ENCODE results near the gene SLC18B1. TPM values are rescaled to one million over a fixed set of nuclear protein-coding genes. Genes with fewer than 3 reads are reported as not detected.

The SLC18B1 gene
- total RNA-seq, 1 donor from 2014 or later, result 19.1 TPM

DNA sequence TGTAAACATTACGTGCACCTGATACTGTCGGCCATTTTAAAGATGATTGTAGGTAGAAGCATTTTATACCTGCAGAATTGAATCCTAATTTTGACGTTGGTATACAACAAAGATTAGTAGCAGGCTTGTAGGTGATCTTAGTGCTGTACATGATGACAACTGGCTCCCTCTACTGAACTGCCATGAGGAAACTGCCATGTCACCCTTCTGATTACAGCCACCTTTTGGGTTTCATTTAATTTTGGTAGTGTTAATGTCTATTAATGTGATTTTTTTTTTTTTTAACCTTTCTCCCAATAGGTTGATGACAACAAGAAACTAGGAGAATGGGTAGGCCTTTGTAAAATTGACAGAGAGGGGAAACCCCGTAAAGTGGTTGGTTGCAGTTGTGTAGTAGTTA lies 18.2 kb upstream of the SLC18B1 start:
- TF ChIP-seq, protein P1, sequence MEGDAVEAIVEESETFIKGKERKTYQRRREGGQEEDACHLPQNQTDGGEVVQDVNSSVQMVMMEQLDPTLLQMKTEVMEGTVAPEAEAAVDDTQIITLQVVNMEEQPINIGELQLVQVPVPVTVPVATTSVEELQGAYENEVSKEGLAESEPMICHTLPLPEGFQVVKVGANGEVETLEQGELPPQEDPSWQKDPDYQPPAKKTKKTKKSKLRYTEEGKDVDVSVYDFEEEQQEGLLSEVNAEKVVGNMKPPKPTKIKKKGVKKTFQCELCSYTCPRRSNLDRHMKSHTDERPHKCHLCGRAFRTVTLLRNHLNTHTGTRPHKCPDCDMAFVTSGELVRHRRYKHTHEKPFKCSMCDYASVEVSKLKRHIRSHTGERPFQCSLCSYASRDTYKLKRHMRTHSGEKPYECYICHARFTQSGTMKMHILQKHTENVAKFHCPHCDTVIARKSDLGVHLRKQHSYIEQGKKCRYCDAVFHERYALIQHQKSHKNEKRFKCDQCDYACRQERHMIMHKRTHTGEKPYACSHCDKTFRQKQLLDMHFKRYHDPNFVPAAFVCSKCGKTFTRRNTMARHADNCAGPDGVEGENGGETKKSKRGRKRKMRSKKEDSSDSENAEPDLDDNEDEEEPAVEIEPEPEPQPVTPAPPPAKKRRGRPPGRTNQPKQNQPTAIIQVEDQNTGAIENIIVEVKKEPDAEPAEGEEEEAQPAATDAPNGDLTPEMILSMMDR (IDR thresholded peaks at IDR 0.05; ENCODE audit: unreplicated experiment), result no peak
- H3K27me3 Mint-ChIP-seq, result no peaks in the 10 kb centered on the region
- peaks cover 37% of the 10 kb centered on the region for H3K36me3 Mint-ChIP-seq (ENCODE audit: insufficient read depth)
- peak overlapping the region; percentile 99 for H3K4me3 Mint-ChIP-seq (ENCODE audit: low read depth)
- peaks cover 31% of the 10 kb centered on the region for H3K4me1 Mint-ChIP-seq (ENCODE audit: low read depth)
- H3K9me3 Mint-ChIP-seq (ENCODE audit: low read depth), result no peaks in the 10 kb centered on the region
- no peak overlapping the region for H3K27ac Mint-ChIP-seq
- no peak for DNase-seq (ENCODE audit: low spot score, unreplicated experiment)

DNA sequence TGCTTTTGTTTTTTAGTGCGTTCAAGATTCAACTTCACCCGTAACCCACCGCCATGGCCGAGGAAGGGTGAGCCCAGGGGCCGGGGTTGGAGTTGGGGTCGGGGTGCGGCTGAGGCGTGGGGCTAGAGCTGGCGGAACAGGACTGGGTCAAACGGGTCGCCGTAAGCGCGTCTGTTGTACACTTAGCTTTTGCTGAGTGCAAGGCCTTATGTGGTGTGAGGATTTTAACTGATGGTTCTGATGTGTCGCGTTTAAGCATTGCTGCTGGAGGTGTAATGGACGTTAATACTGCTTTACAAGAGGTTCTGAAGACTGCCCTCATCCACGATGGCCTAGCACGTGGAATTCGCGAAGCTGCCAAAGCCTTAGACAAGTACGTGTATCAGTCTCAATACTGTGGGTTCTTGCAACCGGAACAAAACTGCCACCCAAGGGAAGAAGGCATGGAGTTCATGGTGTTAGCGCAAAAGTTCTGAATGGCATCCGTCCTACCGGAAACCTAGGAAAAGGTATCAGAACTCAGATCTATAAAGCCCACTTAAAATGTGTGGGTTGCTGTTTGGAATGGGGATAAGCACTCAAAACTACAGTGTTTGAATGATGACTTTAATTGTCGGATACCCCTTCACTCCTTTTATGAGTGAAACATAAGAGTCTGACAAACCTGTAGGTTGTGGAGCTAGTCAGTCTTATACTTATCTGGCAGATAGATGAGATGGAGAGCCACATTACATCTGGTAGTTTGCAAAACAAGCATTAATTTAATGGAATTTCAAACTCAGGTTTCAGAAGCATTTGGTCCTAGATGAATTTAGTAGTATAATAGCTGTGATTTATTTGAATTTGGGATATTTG lies 16.5 kb upstream of the SLC18B1 start:
- DNase-seq (ENCODE audit: low spot score, unreplicated experiment), result no peak
- Mint-ChIP-seq H3K9me3 (ENCODE audit: low read depth) (no peaks in the 10 kb centered on the region), H3K27ac (peak overlapping the region; percentile 97), H3K4me3 (ENCODE audit: low read depth) (peak overlapping the region; percentile 99), H3K27me3 (peaks cover 7% of the 10 kb centered on the region), H3K36me3 (ENCODE audit: insufficient read depth) (peaks cover 37% of the 10 kb centered on the region), H3K4me1 (ENCODE audit: low read depth) (peaks cover 31% of the 10 kb centered on the region)
- TF ChIP-seq, protein P1 (IDR thresholded peaks at IDR 0.05; ENCODE audit: unreplicated experiment), result no peak

DNA sequence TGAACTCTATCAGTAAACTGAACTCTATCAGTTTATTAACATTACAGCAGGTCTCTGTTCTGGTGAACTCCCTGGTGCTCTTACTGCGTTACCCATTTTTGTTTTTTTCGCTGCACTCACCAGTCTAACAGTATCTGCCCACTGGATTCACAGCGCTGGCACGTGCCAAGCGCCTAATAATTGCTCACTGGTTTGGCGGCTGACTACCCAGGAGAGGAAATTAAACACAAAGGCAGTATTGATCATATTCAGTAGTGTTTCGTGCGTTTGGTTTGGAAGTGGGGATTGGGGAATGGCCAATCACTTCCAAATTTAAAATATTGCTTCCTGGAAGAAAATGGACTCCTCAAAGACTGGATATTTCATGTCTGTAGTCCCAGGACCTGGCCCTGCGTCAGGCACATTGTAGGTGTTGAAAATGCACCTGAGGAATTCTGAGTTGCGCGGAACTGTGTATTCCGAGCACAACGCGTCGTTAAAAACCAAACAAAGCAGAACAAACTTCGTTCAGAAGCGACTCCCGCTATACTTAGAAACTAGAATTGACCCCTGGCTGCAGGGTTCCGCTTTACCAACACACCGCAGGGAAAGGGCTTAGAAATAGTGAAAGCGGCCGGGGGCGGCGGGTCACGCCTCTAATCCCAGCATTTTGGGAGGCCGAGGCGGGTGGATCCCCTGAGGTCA lies 14.9 kb upstream of the SLC18B1 start:
- H3K9me3 Mint-ChIP-seq (ENCODE audit: low read depth), result no peaks in the 10 kb centered on the region
- peaks cover 24% of the 10 kb centered on the region for H3K36me3 Mint-ChIP-seq (ENCODE audit: insufficient read depth)
- H3K27ac Mint-ChIP-seq, result peak overlapping the region; percentile 97
- peaks cover 31% of the 10 kb centered on the region for H3K4me1 Mint-ChIP-seq (ENCODE audit: low read depth)
- H3K27me3 Mint-ChIP-seq, result peaks cover 11% of the 10 kb centered on the region
- TF ChIP-seq, protein P1 (IDR thresholded peaks at IDR 0.05; ENCODE audit: unreplicated experiment), result no peak
- H3K4me3 Mint-ChIP-seq (ENCODE audit: low read depth), result peak overlapping the region; percentile 99
- DNase-seq (ENCODE audit: low spot score, unreplicated experiment), result peak; percentile 14

DNA sequence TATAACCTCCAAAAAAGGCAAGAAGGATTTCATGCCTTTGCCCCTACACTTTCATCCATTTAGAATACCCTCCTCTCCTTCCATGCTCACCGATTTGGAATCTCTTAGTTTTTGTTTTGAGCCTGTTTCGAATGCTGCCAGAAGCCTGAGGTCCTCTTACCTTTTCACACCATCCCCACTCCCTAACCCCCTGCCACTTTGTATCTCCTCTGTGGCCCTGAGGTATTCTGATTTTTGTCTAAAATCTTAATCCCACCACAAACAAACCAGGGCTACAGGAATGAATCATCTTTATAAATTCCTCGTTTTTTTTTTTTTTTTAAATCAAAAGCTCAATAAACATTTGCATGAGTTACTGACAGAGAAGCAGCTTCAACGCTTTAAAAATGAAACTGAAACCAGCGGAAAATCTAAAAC lies 14.3 kb upstream of the SLC18B1 start:
- TF ChIP-seq, protein P1 (IDR thresholded peaks at IDR 0.05; ENCODE audit: unreplicated experiment), result no peak
- peaks cover 21% of the 10 kb centered on the region for H3K36me3 Mint-ChIP-seq (ENCODE audit: insufficient read depth)
- peaks cover 31% of the 10 kb centered on the region for H3K4me1 Mint-ChIP-seq (ENCODE audit: low read depth)
- H3K27me3 Mint-ChIP-seq, result peaks cover 11% of the 10 kb centered on the region
- H3K4me3 Mint-ChIP-seq (ENCODE audit: low read depth), result peak overlapping the region; percentile 99
- no peak for DNase-seq (ENCODE audit: low spot score, unreplicated experiment)
- no peaks in the 10 kb centered on the region for H3K9me3 Mint-ChIP-seq (ENCODE audit: low read depth)
- H3K27ac Mint-ChIP-seq, result peak overlapping the region; percentile 97

DNA sequence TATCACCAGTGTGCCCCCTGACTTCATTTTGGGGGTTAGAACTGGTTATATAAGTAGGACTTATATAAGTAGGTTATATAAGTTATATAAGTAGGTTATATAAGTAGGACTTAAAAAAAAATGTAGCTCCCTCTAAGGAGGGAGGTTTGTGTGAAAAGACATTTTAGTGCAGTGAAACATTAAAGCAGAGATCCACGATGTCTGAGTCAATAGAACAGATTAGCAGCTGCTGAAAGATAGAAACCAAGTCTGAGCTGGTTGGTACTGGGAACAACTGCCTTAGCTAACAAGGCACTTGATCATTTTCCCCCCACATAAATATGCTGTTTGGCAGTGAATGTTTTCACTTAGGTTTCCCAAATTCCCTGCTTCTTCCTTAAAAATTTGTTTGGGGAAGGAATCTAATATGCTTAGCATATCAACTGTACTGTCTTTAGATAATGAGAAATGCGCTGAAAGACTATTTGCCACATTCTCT lies 13.9 kb upstream of the SLC18B1 start:
- H3K9me3 Mint-ChIP-seq (ENCODE audit: low read depth), result no peaks in the 10 kb centered on the region
- H3K4me1 Mint-ChIP-seq (ENCODE audit: low read depth), result peaks cover 28% of the 10 kb centered on the region
- peak overlapping the region; percentile 97 for H3K27ac Mint-ChIP-seq
- peak overlapping the region; percentile 99 for H3K4me3 Mint-ChIP-seq (ENCODE audit: low read depth)
- TF ChIP-seq, protein P1 (IDR thresholded peaks at IDR 0.05; ENCODE audit: unreplicated experiment), result no peak
- peaks cover 16% of the 10 kb centered on the region for H3K36me3 Mint-ChIP-seq (ENCODE audit: insufficient read depth)
- DNase-seq (ENCODE audit: low spot score, unreplicated experiment), result no peak
- peaks cover 11% of the 10 kb centered on the region for H3K27me3 Mint-ChIP-seq

All from progenitor cell of endocrine pancreas (in vitro differentiated cells).